WERI-Rb-1 (cell line): Measurements from ENCODE around the gene MARCO.
"Not testable (repeated sequence)": the region's sequence is repeated elsewhere in the genome, so short reads cannot be mapped to it uniquely, and the experiment has no call there.

Source experiments
- DNase-seq: peaks from one replicate; pipeline ENCODE4 v3.0.0-alpha.2; 2020
- H3K27ac ChIP-seq: fragments of 250-450 bp; sonication (Bioruptor Pico); 2 replicates; pipeline ENCODE4 v1.5.1; 2020; ENCODE audit warnings: mild to moderate bottlenecking, moderate library complexity
- H3K27me3 ChIP-seq: fragments of 250-450 bp; sonication (Bioruptor Pico); 2 replicates; pipeline ENCODE4 v1.5.1; 2021; ENCODE audit warnings: mild to moderate bottlenecking, low read depth, moderate library complexity; ENCODE audit not compliant: insufficient read depth, severe bottlenecking
- H3K36me3 ChIP-seq: fragments of 250-450 bp; sonication (Bioruptor Pico); 2 replicates; pipeline ENCODE4 v1.5.1; 2020; ENCODE audit warnings: mild to moderate bottlenecking, moderate library complexity
- H3K4me3 ChIP-seq: 2 replicates; pipeline ENCODE4 v1.5.1; 2011; ENCODE audit warnings: low read depth, mild to moderate bottlenecking, control low read depth, low read length
- H3K9me3 ChIP-seq: fragments of 250-450 bp; sonication (Bioruptor Pico); 2 replicates; pipeline ENCODE4 v1.5.1; 2021; ENCODE audit warnings: mild to moderate bottlenecking, moderate library complexity; ENCODE audit not compliant: severe bottlenecking
- CTCF ChIP-seq: IDR thresholded peaks from 2 replicates; pipeline ENCODE4 v1.5.1; 2011; ENCODE audit warnings: low read depth, mild to moderate bottlenecking, control low read depth, inconsistent platforms, low read length

MARCO gene

GRCh38 chr2:119025013-119025412 lies 83.0 kb downstream of the MARCO start:
- Histone ChIP-seq H3K27me3 (no peaks in the 10 kb centered on the region), H3K27ac (no peak overlapping the region), H3K9me3 (no peaks in the 10 kb centered on the region), H3K4me3 (no peak overlapping the region), H3K36me3 (no peaks in the 10 kb centered on the region)
- DNase-seq, result no peak
- no peak for TF ChIP-seq CTCF

- 0 out of 2 replicates have a peak, but pooled peaks have one; percentile 21 for TF ChIP-seq CTCF
- Histone ChIP-seq H3K9me3 (no peaks in the 10 kb centered on the region), H3K27me3 (no peaks in the 10 kb centered on the region), H3K36me3 (no peaks in the 10 kb centered on the region), H3K27ac (no peak overlapping the region), H3K4me3 (no peak overlapping the region)
- no peak for DNase-seq
These were observed 83.9 kb downstream of the MARCO start for GRCh38 chr2:119025762-119026351.

- Histone ChIP-seq H3K36me3 (no peaks in the 10 kb centered on the region), H3K4me3 (no peak overlapping the region), H3K27me3 (no peaks in the 10 kb centered on the region), H3K27ac (no peak overlapping the region), H3K9me3 (no peaks in the 10 kb centered on the region)
- DNase-seq, result no peak
- TF ChIP-seq CTCF, result no peak
These were observed 84.9 kb downstream of the MARCO start for GRCh38 chr2:119026890-119027289.

GRCh38 chr2:119028327-119029174 lies 86.6 kb downstream of the MARCO start:
- peak; percentile 80 for DNase-seq
- Histone ChIP-seq H3K27me3 (no peaks in the 10 kb centered on the region), H3K27ac (no peak overlapping the region), H3K9me3 (no peaks in the 10 kb centered on the region), H3K4me3 (no peak overlapping the region), H3K36me3 (no peaks in the 10 kb centered on the region)
- TF ChIP-seq CTCF, result peak; percentile 83

GRCh38 chr2:119029297-119029696 lies 87.3 kb downstream of the MARCO start:
- H3K9me3 ChIP-seq, result no peaks in the 10 kb centered on the region

GRCh38 chr2:119037922-119038321 lies 95.9 kb downstream of the MARCO start:
- not testable (repeated sequence) for H3K4me3 ChIP-seq, DNase-seq, H3K9me3 ChIP-seq, H3K27me3 ChIP-seq, H3K36me3 ChIP-seq, H3K27ac ChIP-seq

More at GRCh38 chr2:119029297-119029696, 87.3 kb downstream of the MARCO start:
- DNase-seq, result no peak
- no peaks in the 10 kb centered on the region for H3K27me3 ChIP-seq
- no peaks in the 10 kb centered on the region for H3K36me3 ChIP-seq
- no peak overlapping the region for H3K27ac ChIP-seq
- no peak overlapping the region for H3K4me3 ChIP-seq
- no peak for TF ChIP-seq CTCF
